ENCODE data around the gene NKX1-2. TPM values are rescaled to one million over a fixed set of nuclear protein-coding genes. Genes with fewer than 3 reads are reported as not detected.
A peak's percentile ranks its signal among the peaks of the same experiment; 100 is the strongest.

Gene NKX1-2
- polyA plus RNA-seq, 2 of the 4 experiments (the other 2 are of a cell fraction) = 0.08 to 0.16 TPM

- H3K4me3 ChIP-seq = peak overlapping the region; percentile 85
- POLR2A ChIA-PET = interaction anchor here (0.6 to 2.7 kb wide), 9 partner anchors 10 to 1728 kb away, joined by 3 to 25 read pairs (median 3); partner anchors contain the start of gene LHPP
- WGBS (ENCODE audit: missing lambda C conversion rate) = 26% methylated on average over 22 of the region's 64 CpGs
- DNase-seq (ENCODE audit: low read depth in 1 of 2, low spot score in 1 of 2) (peak; percentile 51 to 62), FAIRE-seq (no peak), ATAC-seq (peak; percentile 73 to 76)
- H3K9me3 ChIP-seq = no peaks in the 10 kb centered on the region
- CTCF ChIA-PET = interaction anchor here (1.0 to 4.8 kb wide), 10 partner anchors 10 to 424 kb away, joined by 3 to 25 read pairs (median 6); no protein-coding TSS in a partner anchor
- peak overlapping the region; percentile 86 for H3K4me2 ChIP-seq
- TF ChIP-seq RARB (CRISPR knock-in tag; IDR thresholded peaks at IDR 0.05) (no peak), RAD21 (conservative IDR thresholded peaks at IDR 0.05 in 1 of 2, IDR thresholded peaks at IDR 0.05 in 1 of 2) (0 out of 5 replicates have a peak, but pooled peaks of 1 of the 2 experiments have one; percentile 5)
- peaks cover 21% of the 10 kb centered on the region for H3K4me1 ChIP-seq
- peak overlapping the region; percentile 64 to 93 for H3K27ac ChIP-seq
These were observed 31.7 kb downstream of the NKX1-2 start for GRCh38 chr10:124417895-124418725.

- Histone ChIP-seq H3K27ac (no peak overlapping the region), H3K4me3 (no peak overlapping the region), H3K4me1 (peaks cover 21% of the 10 kb centered on the region), H3K4me2 (peak overlapping the region; percentile 86), H3K9me3 (no peaks in the 10 kb centered on the region)
- no peak for FAIRE-seq
- peak in 1 of 2 experiments; percentile 31 for DNase-seq (ENCODE audit: low read depth in 1 of 2, low spot score in 1 of 2)
- ChIA-PET POLR2A (interaction anchor here (0.6 to 2.7 kb wide), 2 partner anchors 45 to 119 kb away, joined by 4 to 12 read pairs; partner anchors contain the start of gene LHPP), CTCF (interaction anchor here (0.6 to 4.8 kb wide), 7 partner anchors 12 to 1204 kb away, joined by 3 to 25 read pairs (median 5); no protein-coding TSS in a partner anchor)
- 58% methylated on average over 6 of the region's 6 CpGs for WGBS (ENCODE audit: missing lambda C conversion rate)
- TF ChIP-seq, protein P1, sequence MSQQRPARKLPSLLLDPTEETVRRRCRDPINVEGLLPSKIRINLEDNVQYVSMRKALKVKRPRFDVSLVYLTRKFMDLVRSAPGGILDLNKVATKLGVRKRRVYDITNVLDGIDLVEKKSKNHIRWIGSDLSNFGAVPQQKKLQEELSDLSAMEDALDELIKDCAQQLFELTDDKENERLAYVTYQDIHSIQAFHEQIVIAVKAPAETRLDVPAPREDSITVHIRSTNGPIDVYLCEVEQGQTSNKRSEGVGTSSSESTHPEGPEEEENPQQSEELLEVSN (IDR thresholded peaks at IDR 0.05; ENCODE audit: borderline replicate concordance, low read depth) = no peak
- TF ChIP-seq RAD21 (conservative IDR thresholded peaks at IDR 0.05 in 1 of 2, IDR thresholded peaks at IDR 0.05 in 1 of 2) (no peak), NFE2L2 (conservative IDR thresholded peaks at IDR 0.05; ENCODE audit: low read length) (no peak), FOXS1 (CRISPR knock-in tag; IDR thresholded peaks at IDR 0.05) (no peak), SMC3 (IDR thresholded peaks at IDR 0.05) (no peak), ZNF302 (CRISPR knock-in tag; IDR thresholded peaks at IDR 0.05) (no peak)
- ATAC-seq = no peak
These were observed 33.1 kb downstream of the NKX1-2 start for GRCh38 chr10:124416733-124417132.

DNA sequence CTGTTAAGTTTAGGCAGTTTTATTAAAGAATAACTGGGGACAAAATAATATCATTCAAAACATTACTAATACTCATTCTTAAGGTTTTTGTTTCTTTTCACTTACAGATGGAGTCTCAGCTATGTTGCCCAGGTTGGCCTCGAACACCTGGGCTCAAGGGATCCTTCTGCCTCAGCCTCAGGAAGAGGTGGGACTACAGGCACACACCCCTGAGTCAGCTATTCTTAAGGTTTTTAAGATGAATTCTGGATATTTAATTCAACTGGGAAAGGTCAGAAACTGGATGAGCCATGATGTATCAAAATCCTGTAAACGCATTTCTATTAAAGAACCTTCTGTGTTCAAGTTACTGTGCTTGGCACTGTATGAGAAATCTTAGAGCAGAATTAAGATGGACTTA, 34.6 kb downstream of the NKX1-2 start:
- Histone ChIP-seq H3K4me1 (peaks cover 21% of the 10 kb centered on the region), H3K27ac (no peak overlapping the region), H3K9me3 (no peaks in the 10 kb centered on the region), H3K4me3 (no peak overlapping the region), H3K4me2 (no peak overlapping the region)
- ATAC-seq = no peak
- ChIA-PET POLR2A (no interaction called here), CTCF (interaction anchor here (0.7 to 4.8 kb wide), 5 partner anchors 8 to 420 kb away, joined by 3 to 25 read pairs (median 9); partner anchors contain the start of gene LHPP)
- FAIRE-seq = no peak
- DNase-seq (ENCODE audit: low read depth in 1 of 2, low spot score in 1 of 2) = no peak
- no peak for TF ChIP-seq TP53 (CRISPR knock-in tag; IDR thresholded peaks at IDR 0.05)
- TF ChIP-seq MAFK (IDR thresholded peaks at IDR 0.05; ENCODE audit: partially characterized antibody) = peak; percentile 66
- 93% methylated on average over 2 of the region's 2 CpGs for WGBS (ENCODE audit: missing lambda C conversion rate)

DNA sequence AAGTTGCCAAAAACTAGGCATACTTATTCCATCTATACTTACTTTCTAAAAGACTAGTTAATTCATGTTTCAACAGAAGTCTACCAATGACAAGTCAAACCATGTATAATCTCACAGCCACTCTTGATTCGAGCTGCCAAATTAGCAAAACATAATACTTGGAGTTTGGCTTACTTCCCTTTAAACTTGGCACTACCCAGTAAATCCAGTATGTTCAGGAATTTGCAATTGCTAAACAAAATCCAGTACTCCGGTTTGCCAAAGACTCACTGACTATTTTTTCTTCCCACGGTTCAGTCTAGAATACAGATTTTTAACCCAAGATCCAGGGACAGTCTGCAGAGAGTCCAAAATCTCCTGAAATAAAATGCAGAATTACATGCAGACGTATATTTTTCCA, 35.8 kb downstream of the NKX1-2 start:
- ATAC-seq = no peak
- no peak for DNase-seq (ENCODE audit: low read depth in 1 of 2, low spot score in 1 of 2)
- no peak overlapping the region for H3K27ac ChIP-seq
- WGBS (ENCODE audit: missing lambda C conversion rate) = 76% methylated on average over 4 of the region's 4 CpGs
- ChIA-PET CTCF (interaction anchor here (1.4 to 4.8 kb wide), 4 partner anchors 10 to 419 kb away, joined by 4 to 25 read pairs (median 8); no protein-coding TSS in a partner anchor), POLR2A (interaction anchor here (0.8 kb wide), 1 partner anchor 1568 kb away, joined by 3 read pairs; no protein-coding TSS in a partner anchor)
- TF ChIP-seq, protein P2, sequence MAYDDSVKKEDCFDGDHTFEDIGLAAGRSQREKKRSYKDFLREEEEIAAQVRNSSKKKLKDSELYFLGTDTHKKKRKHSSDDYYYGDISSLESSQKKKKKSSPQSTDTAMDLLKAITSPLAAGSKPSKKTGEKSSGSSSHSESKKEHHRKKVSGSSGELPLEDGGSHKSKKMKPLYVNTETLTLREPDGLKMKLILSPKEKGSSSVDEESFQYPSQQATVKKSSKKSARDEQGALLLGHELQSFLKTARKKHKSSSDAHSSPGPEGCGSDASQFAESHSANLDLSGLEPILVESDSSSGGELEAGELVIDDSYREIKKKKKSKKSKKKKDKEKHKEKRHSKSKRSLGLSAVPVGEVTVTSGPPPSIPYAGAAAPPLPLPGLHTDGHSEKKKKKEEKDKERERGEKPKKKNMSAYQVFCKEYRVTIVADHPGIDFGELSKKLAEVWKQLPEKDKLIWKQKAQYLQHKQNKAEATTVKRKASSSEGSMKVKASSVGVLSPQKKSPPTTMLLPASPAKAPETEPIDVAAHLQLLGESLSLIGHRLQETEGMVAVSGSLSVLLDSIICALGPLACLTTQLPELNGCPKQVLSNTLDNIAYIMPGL (CRISPR knock-in tag; IDR thresholded peaks at IDR 0.05; ENCODE audit: borderline replicate concordance) = no peak
- no peak for TF ChIP-seq NR3C1 (IDR thresholded peaks at IDR 0.05)
- TF ChIP-seq BHLHE40 (IDR thresholded peaks at IDR 0.05; ENCODE audit: low read depth, low read length) = no peak
- no peak for TF ChIP-seq SREBF2 (IDR thresholded peaks at IDR 0.05)
- no peak for TF ChIP-seq FOSB (CRISPR knock-in tag; IDR thresholded peaks at IDR 0.05)
- TF ChIP-seq HOXA7 (CRISPR knock-in tag; IDR thresholded peaks at IDR 0.05) = no peak
- TF ChIP-seq HES2 (IDR thresholded peaks at IDR 0.05) = no peak
- no peak for TF ChIP-seq RARB (CRISPR knock-in tag; IDR thresholded peaks at IDR 0.05)
- no peak for TF ChIP-seq CHD2 (IDR thresholded peaks at IDR 0.05; ENCODE audit: low read length, partially characterized antibody)
- TF ChIP-seq SMC3 (IDR thresholded peaks at IDR 0.05) = no peak
- no peak for TF ChIP-seq RNF2 (IDR thresholded peaks at IDR 0.05; ENCODE audit: borderline replicate concordance, low read depth)
- TF ChIP-seq, protein P1 (IDR thresholded peaks at IDR 0.05; ENCODE audit: borderline replicate concordance, low read depth) = no peak
- TF ChIP-seq, protein P3, sequence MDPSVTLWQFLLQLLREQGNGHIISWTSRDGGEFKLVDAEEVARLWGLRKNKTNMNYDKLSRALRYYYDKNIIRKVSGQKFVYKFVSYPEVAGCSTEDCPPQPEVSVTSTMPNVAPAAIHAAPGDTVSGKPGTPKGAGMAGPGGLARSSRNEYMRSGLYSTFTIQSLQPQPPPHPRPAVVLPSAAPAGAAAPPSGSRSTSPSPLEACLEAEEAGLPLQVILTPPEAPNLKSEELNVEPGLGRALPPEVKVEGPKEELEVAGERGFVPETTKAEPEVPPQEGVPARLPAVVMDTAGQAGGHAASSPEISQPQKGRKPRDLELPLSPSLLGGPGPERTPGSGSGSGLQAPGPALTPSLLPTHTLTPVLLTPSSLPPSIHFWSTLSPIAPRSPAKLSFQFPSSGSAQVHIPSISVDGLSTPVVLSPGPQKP (IDR thresholded peaks at IDR 0.05; ENCODE audit: low read depth, low read length) = no peak
- TF ChIP-seq MAZ (IDR thresholded peaks at IDR 0.05; ENCODE audit: borderline replicate concordance, low read depth, low read length) = no peak
- TF ChIP-seq FOXS1 (CRISPR knock-in tag; IDR thresholded peaks at IDR 0.05) = no peak
- TF ChIP-seq HOXB5 (CRISPR knock-in tag; IDR thresholded peaks at IDR 0.05) = no peak
- no peak for TF ChIP-seq ZNF302 (CRISPR knock-in tag; IDR thresholded peaks at IDR 0.05)
- H3K4me2 ChIP-seq = no peak overlapping the region
- H3K4me3 ChIP-seq = no peak overlapping the region
- peaks cover 17% of the 10 kb centered on the region for H3K4me1 ChIP-seq
- no peaks in the 10 kb centered on the region for H3K9me3 ChIP-seq
- FAIRE-seq = no peak
